Skeletal muscle satellite cell (primary cell): ENCODE data around the gene LBHD2.
"Not testable (repeated sequence)": the region's sequence is repeated elsewhere in the genome, so short reads cannot be mapped to it uniquely, and the experiment has no call there.

Source experiments
- H3K27me3 ChIP-seq: 2 replicates; pipeline ENCODE4 v1.7.0; 2013; ENCODE audit warnings: low read length; ENCODE audit not compliant: control insufficient read depth, insufficient read depth
- H3K36me3 ChIP-seq: 2 replicates; pipeline ENCODE4 v1.7.0; 2013; ENCODE audit warnings: mild to moderate bottlenecking, control low read depth, low read length; ENCODE audit not compliant: insufficient read depth
- H3K4me1 ChIP-seq: 2 replicates; pipeline ENCODE4 v1.7.0; 2013; ENCODE audit warnings: low read length; ENCODE audit not compliant: control insufficient read depth, insufficient read depth
- H3K4me2 ChIP-seq: 2 replicates; pipeline ENCODE4 v1.7.0; 2013; ENCODE audit warnings: mild to moderate bottlenecking, low read length
- H3K4me3 ChIP-seq: 2 replicates; pipeline ENCODE4 v1.7.0; 2013; ENCODE audit warnings: low read length
- H3K9ac ChIP-seq: 2 replicates; pipeline ENCODE4 v1.7.0; 2013; ENCODE audit warnings: mild to moderate bottlenecking, low read depth, low read length, moderate library complexity
- H3K9me3 ChIP-seq: replicated peaks from 2 replicates; pipeline ENCODE4 v1.7.0; 2013; ENCODE audit warnings: mild to moderate bottlenecking, control low read depth, low read length

The LBHD2 gene

GRCh38 chr14:103109535-103110441 is 25.8 kb downstream of the LBHD2 start:
- Histone ChIP-seq H3K36me3 (no peaks in the 10 kb centered on the region), H3K27me3 (peaks cover 7% of the 10 kb centered on the region), H3K9ac (peak overlapping the region; percentile 70), H3K4me2 (peak overlapping the region; percentile 85), H3K4me1 (peaks cover 31% of the 10 kb centered on the region), H3K4me3 (peak overlapping the region; percentile 63), H3K9me3 (no peaks in the 10 kb centered on the region)

- Histone ChIP-seq H3K4me2 (peak overlapping the region; percentile 85), H3K4me3 (peak overlapping the region; percentile 63), H3K9me3 (no peaks in the 10 kb centered on the region), H3K9ac (peak overlapping the region; percentile 70), H3K36me3 (no peaks in the 10 kb centered on the region), H3K4me1 (peaks cover 35% of the 10 kb centered on the region), H3K27me3 (peaks cover 7% of the 10 kb centered on the region)
Observed at GRCh38 chr14:103110681-103111231, 26.7 kb downstream of the LBHD2 start.

- no peak overlapping the region for H3K4me3 ChIP-seq
- H3K4me2 ChIP-seq, result no peak overlapping the region
- H3K36me3 ChIP-seq, result no peaks in the 10 kb centered on the region
- peaks cover under 1% of the 10 kb centered on the region for H3K27me3 ChIP-seq
- H3K4me1 ChIP-seq, result peaks cover 35% of the 10 kb centered on the region
- no peaks in the 10 kb centered on the region for H3K9me3 ChIP-seq
- H3K9ac ChIP-seq, result no peak overlapping the region
Observed at GRCh38 chr14:103111232-103111868, 27.3 kb downstream of the LBHD2 start.

GRCh38 chr14:103112400-103113243 is 28.6 kb downstream of the LBHD2 start:
- Histone ChIP-seq H3K9ac (no peak overlapping the region), H3K4me2 (no peak overlapping the region), H3K36me3 (no peaks in the 10 kb centered on the region), H3K4me3 (no peak overlapping the region), H3K27me3 (no peaks in the 10 kb centered on the region), H3K4me1 (peaks cover 35% of the 10 kb centered on the region), H3K9me3 (no peaks in the 10 kb centered on the region)

GRCh38 chr14:103113303-103113702 is 29.3 kb downstream of the LBHD2 start:
- no peaks in the 10 kb centered on the region for H3K27me3 ChIP-seq
- no peaks in the 10 kb centered on the region for H3K9me3 ChIP-seq
- no peaks in the 10 kb centered on the region for H3K36me3 ChIP-seq
- H3K4me1 ChIP-seq, result peaks cover 35% of the 10 kb centered on the region
- no peak overlapping the region for H3K9ac ChIP-seq
- H3K4me3 ChIP-seq, result no peak overlapping the region
- no peak overlapping the region for H3K4me2 ChIP-seq

GRCh38 chr14:103113774-103114173 is 29.8 kb downstream of the LBHD2 start:
- H3K36me3 ChIP-seq, result no peaks in the 10 kb centered on the region
- peaks cover 31% of the 10 kb centered on the region for H3K4me1 ChIP-seq
- H3K4me2 ChIP-seq, result no peak overlapping the region
- no peak overlapping the region for H3K4me3 ChIP-seq
- H3K9ac ChIP-seq, result no peak overlapping the region
- no peaks in the 10 kb centered on the region for H3K9me3 ChIP-seq
- H3K27me3 ChIP-seq, result no peaks in the 10 kb centered on the region

GRCh38 chr14:103115086-103115679 is 31.2 kb downstream of the LBHD2 start:
- H3K4me3 ChIP-seq, result peak overlapping the region; percentile 42

GRCh38 chr14:103115845-103116572 is 32.0 kb downstream of the LBHD2 start:
- Histone ChIP-seq H3K4me1 (peaks cover 14% of the 10 kb centered on the region), H3K4me3 (no peak overlapping the region), H3K36me3 (no peaks in the 10 kb centered on the region), H3K9ac (no peak overlapping the region), H3K9me3 (no peaks in the 10 kb centered on the region), H3K27me3 (no peaks in the 10 kb centered on the region), H3K4me2 (no peak overlapping the region)

More at GRCh38 chr14:103115086-103115679, 31.2 kb downstream of the LBHD2 start:
- H3K27me3 ChIP-seq, H3K9me3 ChIP-seq, H3K36me3 ChIP-seq, H3K9ac ChIP-seq: not testable (repeated sequence)
- Histone ChIP-seq H3K4me1 (peaks cover 22% of the 10 kb centered on the region), H3K4me2 (peak overlapping the region; percentile 74)

GRCh38 chr14:103116636-103117035 is 32.6 kb downstream of the LBHD2 start:
- H3K4me1 ChIP-seq, result peaks cover 16% of the 10 kb centered on the region
- no peak overlapping the region for H3K4me3 ChIP-seq
- H3K36me3 ChIP-seq, result no peaks in the 10 kb centered on the region
- H3K9me3 ChIP-seq, result no peaks in the 10 kb centered on the region
- no peak overlapping the region for H3K4me2 ChIP-seq
- no peak overlapping the region for H3K9ac ChIP-seq
- H3K27me3 ChIP-seq, result no peaks in the 10 kb centered on the region

- not testable (repeated sequence) for H3K9ac ChIP-seq, H3K36me3 ChIP-seq, H3K27me3 ChIP-seq, H3K4me3 ChIP-seq, H3K4me2 ChIP-seq, H3K9me3 ChIP-seq
- peaks cover 23% of the 10 kb centered on the region for H3K4me1 ChIP-seq
Observed at GRCh38 chr14:103117499-103117898, 33.5 kb downstream of the LBHD2 start.
